Measurements from ENCODE around the gene ZNF33A.
A peak's percentile ranks its signal among the peaks of the same experiment; 100 is the strongest.

Gene ZNF33A

DNA sequence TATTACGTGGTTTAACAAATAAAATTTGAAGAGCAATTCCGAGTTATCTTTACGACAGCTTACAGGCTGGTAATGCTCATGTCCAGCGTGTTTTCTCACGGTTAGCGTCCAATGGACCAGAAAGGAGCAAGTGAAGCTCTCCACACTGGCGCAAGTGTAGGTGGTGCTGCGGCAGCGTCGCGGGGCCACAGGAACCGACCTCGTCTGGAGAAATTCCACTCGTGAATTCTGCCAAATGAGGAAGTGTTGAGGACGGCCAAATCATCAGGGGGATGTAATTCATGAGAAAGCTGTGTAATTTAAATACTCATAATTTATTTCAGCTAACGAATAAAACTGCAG, 83.3 kb downstream of the ZNF33A start:
- TF ChIP-seq FOXP2 (optimal IDR thresholded peaks at IDR 0.05; ENCODE audit: borderline replicate concordance, extremely low read depth, extremely low read length, insufficient read depth) = no peak
- no peak for TF ChIP-seq SIN3A (IDR thresholded peaks at IDR 0.05; ENCODE audit: borderline replicate concordance, insufficient read depth, low read length)
- TF ChIP-seq, protein P1, sequence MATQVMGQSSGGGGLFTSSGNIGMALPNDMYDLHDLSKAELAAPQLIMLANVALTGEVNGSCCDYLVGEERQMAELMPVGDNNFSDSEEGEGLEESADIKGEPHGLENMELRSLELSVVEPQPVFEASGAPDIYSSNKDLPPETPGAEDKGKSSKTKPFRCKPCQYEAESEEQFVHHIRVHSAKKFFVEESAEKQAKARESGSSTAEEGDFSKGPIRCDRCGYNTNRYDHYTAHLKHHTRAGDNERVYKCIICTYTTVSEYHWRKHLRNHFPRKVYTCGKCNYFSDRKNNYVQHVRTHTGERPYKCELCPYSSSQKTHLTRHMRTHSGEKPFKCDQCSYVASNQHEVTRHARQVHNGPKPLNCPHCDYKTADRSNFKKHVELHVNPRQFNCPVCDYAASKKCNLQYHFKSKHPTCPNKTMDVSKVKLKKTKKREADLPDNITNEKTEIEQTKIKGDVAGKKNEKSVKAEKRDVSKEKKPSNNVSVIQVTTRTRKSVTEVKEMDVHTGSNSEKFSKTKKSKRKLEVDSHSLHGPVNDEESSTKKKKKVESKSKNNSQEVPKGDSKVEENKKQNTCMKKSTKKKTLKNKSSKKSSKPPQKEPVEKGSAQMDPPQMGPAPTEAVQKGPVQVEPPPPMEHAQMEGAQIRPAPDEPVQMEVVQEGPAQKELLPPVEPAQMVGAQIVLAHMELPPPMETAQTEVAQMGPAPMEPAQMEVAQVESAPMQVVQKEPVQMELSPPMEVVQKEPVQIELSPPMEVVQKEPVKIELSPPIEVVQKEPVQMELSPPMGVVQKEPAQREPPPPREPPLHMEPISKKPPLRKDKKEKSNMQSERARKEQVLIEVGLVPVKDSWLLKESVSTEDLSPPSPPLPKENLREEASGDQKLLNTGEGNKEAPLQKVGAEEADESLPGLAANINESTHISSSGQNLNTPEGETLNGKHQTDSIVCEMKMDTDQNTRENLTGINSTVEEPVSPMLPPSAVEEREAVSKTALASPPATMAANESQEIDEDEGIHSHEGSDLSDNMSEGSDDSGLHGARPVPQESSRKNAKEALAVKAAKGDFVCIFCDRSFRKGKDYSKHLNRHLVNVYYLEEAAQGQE (IDR thresholded peaks at IDR 0.05; ENCODE audit: insufficient read depth in 1 of 2, low read depth in 2 of 2, low read length in 2 of 2) = no peak
- TF ChIP-seq POLR2AphosphoS5 (IDR thresholded peaks at IDR 0.05; ENCODE audit: low read depth, low read length) = no peak
- TF ChIP-seq TAF1 (IDR thresholded peaks at IDR 0.05; ENCODE audit: borderline replicate concordance, insufficient read depth, low read length) = no peak

DNA sequence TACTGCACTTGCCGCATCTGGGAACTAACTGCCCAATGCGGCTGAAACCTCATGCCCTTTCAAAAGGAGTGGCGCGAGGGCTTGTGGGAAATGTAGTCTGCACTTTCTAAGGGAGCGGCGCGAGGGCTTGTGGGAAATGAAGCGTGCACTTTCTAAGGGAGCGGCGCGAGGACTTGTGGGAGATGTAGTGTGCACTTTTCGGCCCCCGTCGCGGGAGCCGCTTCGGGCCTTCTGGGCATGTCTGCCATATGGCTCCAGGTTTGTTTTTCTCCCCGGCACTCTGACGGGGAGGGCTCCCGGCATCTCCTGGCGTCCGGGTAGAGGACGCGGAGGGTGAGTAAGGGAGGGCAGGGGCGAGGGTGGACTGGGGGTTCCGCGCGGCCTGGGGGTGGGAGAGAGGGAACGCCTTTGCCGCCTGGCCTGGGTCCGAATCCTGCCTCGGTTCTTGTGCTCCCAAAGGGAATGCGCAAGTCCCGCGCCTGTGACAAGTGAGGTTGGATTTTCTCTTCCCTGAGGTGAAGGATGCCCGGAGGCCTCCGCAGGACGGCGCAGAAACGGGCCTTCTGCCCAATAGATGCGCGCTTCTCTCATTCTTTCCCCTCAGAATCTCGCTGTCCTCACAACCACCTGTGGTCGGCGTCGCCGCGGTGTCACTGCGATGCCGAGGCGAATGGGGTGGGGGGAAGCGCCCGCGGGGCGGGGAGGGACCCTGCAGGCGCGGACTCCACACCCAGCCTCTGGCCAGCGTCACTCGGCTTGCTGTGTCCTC, 83.9 kb downstream of the ZNF33A start, which contains the start of gene ZNF37A:
Gene ZNF37A (plus strand): TSS at position 180 of the 769 bp plus-strand sequence. CDS start 2,281 bp downstream, outside the sequence.
- TF ChIP-seq TAF1 (IDR thresholded peaks at IDR 0.05; ENCODE audit: borderline replicate concordance, insufficient read depth, low read length) = 0 out of 2 replicates have a peak, but pooled peaks have one; percentile 24
- TF ChIP-seq, protein P1 (IDR thresholded peaks at IDR 0.05; ENCODE audit: insufficient read depth in 1 of 2, low read depth in 2 of 2, low read length in 2 of 2) = 0 out of 4 replicates have a peak, but pooled peaks of 1 of the 2 experiments have one; percentile 7
- no peak for TF ChIP-seq SIN3A (IDR thresholded peaks at IDR 0.05; ENCODE audit: borderline replicate concordance, insufficient read depth, low read length)
- peak; percentile 65 for TF ChIP-seq POLR2AphosphoS5 (IDR thresholded peaks at IDR 0.05; ENCODE audit: low read depth, low read length)
- TF ChIP-seq FOXP2 (optimal IDR thresholded peaks at IDR 0.05; ENCODE audit: borderline replicate concordance, extremely low read depth, extremely low read length, insufficient read depth) = no peak

DNA sequence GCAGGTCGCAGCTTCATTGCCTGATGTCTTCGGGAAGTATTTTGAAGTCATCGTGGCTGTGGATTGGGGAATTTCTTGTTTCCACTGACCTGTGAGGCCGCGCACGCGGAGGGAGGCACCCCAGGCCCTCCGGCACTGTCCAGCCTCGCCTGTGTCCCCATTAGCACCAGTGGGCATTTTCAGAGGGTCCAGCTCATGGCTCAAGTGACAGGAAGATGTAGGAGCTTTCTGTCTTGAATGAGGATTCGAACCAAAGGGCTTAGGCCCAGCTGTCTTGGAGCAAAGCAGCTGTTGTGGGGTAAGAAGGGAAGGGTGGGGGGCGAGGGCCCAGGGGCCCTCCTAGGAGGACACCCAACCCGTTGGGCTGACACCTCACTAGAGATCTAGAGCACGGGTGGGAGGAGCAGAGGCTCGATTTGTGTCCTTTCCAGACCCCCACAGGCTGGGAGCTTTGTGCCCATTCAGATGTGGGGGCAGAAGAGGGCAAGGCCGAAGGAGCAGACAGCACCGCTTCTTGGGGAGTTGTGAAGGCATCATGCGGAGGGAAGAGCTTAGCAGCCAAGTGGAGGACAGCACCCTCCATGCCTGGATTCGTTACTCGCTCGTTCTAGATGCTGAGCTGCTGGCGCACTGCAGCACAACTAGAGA, 84.6 kb downstream of the ZNF33A start:
- TF ChIP-seq, protein P1 (IDR thresholded peaks at IDR 0.05; ENCODE audit: insufficient read depth in 1 of 2, low read depth in 2 of 2, low read length in 2 of 2) = no peak
- TF ChIP-seq TAF1 (IDR thresholded peaks at IDR 0.05; ENCODE audit: borderline replicate concordance, insufficient read depth, low read length) (no peak), POLR2AphosphoS5 (IDR thresholded peaks at IDR 0.05; ENCODE audit: low read depth, low read length) (no peak), FOXP2 (optimal IDR thresholded peaks at IDR 0.05; ENCODE audit: borderline replicate concordance, extremely low read depth, extremely low read length, insufficient read depth) (no peak), SIN3A (IDR thresholded peaks at IDR 0.05; ENCODE audit: borderline replicate concordance, insufficient read depth, low read length) (no peak)

DNA sequence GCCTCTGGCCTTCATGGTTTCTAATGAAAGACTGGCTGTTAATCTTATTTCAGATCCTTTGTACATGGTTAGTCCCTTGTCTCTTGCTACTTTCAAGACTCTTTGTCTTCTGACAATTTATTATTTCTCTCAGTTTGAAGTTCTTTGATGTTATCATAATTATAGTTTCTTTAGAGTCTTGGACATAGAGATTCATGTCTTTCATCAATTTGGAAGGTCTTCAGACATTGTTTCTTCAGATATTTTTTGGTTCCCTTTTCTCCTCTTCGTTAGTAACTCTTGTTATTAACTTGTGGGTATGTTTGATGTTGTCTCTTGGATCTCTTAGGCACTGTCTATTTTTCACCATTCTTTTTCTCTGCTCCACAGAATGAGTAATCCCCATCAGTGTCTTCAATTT, 92.4 kb downstream of the ZNF33A start:
- TF ChIP-seq, protein P1 (IDR thresholded peaks at IDR 0.05; ENCODE audit: insufficient read depth in 1 of 2, low read depth in 2 of 2, low read length in 2 of 2) = no peak
- TF ChIP-seq FOXP2 (optimal IDR thresholded peaks at IDR 0.05; ENCODE audit: borderline replicate concordance, extremely low read depth, extremely low read length, insufficient read depth) (no peak), POLR2AphosphoS5 (IDR thresholded peaks at IDR 0.05; ENCODE audit: low read depth, low read length) (no peak), TAF1 (IDR thresholded peaks at IDR 0.05; ENCODE audit: borderline replicate concordance, insufficient read depth, low read length) (no peak), SIN3A (IDR thresholded peaks at IDR 0.05; ENCODE audit: borderline replicate concordance, insufficient read depth, low read length) (no peak)
